GM13977 (cell line): ENCODE data around the gene CXCL6.

Experiments used
- DNase-seq: peaks from one replicate; pipeline ENCODE4 v3.0.0; 2012; ENCODE audit warnings: low spot score
- in situ Hi-C: fragments of 300-500 bp; cut with MboI; formaldehyde crosslinking; loops from one replicate; pipeline ENCODE4 v1.12.0; 2022; ENCODE audit warnings: low sequenced_read_pairs, low pct_unique_long_range_greater_than_20kb, mixed read lengths, inconsistent platforms; ENCODE audit not compliant: unreplicated experiment
- TF ChIP-seq, protein P1 (sequence below): IDR thresholded peaks from 2 replicates; pipeline ENCODE4 v1.5.1; 2012; ENCODE audit warnings: mild to moderate bottlenecking, control low read depth; ENCODE audit not compliant: insufficient read depth; ENCODE audit errors: extremely low read depth, missing control alignments

The CXCL6 gene

GRCh38 chr4:73836373-73837279 is at the start of gene CXCL6:
TSS of gene CXCL6 (plus strand) at chr4:73836678. CDS start at chr4:73836751, 73 bp downstream.
- DNase-seq, result no peak
- in situ Hi-C loops, result no loop called here
- TF ChIP-seq, protein P1, sequence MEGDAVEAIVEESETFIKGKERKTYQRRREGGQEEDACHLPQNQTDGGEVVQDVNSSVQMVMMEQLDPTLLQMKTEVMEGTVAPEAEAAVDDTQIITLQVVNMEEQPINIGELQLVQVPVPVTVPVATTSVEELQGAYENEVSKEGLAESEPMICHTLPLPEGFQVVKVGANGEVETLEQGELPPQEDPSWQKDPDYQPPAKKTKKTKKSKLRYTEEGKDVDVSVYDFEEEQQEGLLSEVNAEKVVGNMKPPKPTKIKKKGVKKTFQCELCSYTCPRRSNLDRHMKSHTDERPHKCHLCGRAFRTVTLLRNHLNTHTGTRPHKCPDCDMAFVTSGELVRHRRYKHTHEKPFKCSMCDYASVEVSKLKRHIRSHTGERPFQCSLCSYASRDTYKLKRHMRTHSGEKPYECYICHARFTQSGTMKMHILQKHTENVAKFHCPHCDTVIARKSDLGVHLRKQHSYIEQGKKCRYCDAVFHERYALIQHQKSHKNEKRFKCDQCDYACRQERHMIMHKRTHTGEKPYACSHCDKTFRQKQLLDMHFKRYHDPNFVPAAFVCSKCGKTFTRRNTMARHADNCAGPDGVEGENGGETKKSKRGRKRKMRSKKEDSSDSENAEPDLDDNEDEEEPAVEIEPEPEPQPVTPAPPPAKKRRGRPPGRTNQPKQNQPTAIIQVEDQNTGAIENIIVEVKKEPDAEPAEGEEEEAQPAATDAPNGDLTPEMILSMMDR, result no peak

GRCh38 chr4:73788411-73788810 is 48.1 kb upstream of the CXCL6 start:
- in situ Hi-C loops, result no loop called here
- DNase-seq, result no peak
- TF ChIP-seq, protein P1, result no peak

GRCh38 chr4:73798842-73799241 is 37.6 kb upstream of the CXCL6 start:
- TF ChIP-seq, protein P1, result no peak
- in situ Hi-C loops, result no loop called here

GRCh38 chr4:73800206-73800605 is 36.3 kb upstream of the CXCL6 start:
- in situ Hi-C loops, result no loop called here
- TF ChIP-seq, protein P1, result no peak
- DNase-seq, result no peak

More at GRCh38 chr4:73798842-73799241, 37.6 kb upstream of the CXCL6 start:
- DNase-seq, result no peak

- TF ChIP-seq, protein P1, result no peak
- DNase-seq, result no peak
- in situ Hi-C loops, result no loop called here
Measured at GRCh38 chr4:73801692-73802091, 34.8 kb upstream of the CXCL6 start.

DNA sequence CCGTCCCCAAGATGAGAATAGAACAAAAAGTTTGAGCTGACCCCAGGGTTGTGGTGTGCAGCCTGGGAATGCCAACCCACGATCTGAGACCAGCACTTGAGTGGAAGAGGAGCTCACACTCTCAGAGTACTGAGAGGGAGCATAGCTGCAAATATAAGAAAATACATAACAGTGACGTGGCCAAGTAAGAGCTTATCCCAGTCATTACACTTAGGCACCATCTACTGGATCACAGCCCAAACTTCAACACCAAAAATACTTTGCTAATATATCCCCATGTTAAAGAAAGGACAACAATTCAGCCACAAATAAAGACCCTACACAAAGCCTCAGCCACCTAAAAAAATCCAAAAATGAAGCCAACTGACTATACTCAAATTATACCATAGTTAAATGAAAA is 33.3 kb upstream of the CXCL6 start:
- in situ Hi-C loops, result no loop called here
- TF ChIP-seq, protein P1, result no peak
- no peak for DNase-seq

GRCh38 chr4:73810191-73810590 is 26.3 kb upstream of the CXCL6 start:
- TF ChIP-seq, protein P1, result no peak
- in situ Hi-C loops, result no loop called here
- no peak for DNase-seq
